Activated T-cell treated with anti-CD3 and anti-CD28 coated beads for 1 hour (primary cell): Measurements from ENCODE around the gene CLECL1.
"Not testable (repeated sequence)": the region's sequence is repeated elsewhere in the genome, so short reads cannot be mapped to it uniquely, and the experiment has no call there.

ENCODE experiments used
- DNase-seq: peaks from one replicate; pipeline ENCODE4 v3.0.0-alpha.2; 2020; ENCODE audit warnings: low read depth

The CLECL1 gene

GRCh38 chr12:9719790-9720189, 13.1 kb downstream of the CLECL1 start:
- DNase-seq, result no peak

GRCh38 chr12:9718968-9719367, 13.9 kb downstream of the CLECL1 start:
- DNase-seq, result no peak

GRCh38 chr12:9717070-9717925, 15.6 kb downstream of the CLECL1 start:
- DNase-seq, result no peak

DNA sequence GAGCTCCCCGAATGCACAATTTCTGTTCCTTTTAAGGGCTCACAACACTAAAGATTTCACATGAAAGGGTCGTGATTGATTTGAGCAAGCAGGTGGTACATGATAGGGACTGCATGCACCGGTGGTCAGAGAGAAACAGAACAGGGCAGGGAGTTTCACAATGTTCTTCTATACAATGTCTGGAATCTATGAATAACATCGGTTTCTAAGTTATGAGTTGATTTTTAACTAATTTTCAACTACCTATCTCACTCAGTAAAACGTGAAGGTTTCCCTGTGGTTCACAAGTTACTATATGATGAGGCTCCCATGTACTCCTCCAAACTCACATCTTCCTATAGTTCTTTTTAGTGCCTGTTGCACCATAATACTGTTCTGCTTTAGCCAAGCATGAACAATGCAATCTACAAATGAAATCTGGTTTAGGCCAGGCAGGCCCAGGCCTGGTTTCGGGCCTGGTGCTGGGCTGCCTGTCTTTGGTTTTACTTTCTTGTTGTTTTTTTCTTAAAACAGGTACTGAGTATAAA, 19.8 kb downstream of the CLECL1 start:
- not testable (repeated sequence) for DNase-seq

- no peak for DNase-seq
These were observed 21.2 kb downstream of the CLECL1 start for GRCh38 chr12:9711664-9712063.

- no peak for DNase-seq
These were observed 22.1 kb downstream of the CLECL1 start for GRCh38 chr12:9710584-9711375.

DNA sequence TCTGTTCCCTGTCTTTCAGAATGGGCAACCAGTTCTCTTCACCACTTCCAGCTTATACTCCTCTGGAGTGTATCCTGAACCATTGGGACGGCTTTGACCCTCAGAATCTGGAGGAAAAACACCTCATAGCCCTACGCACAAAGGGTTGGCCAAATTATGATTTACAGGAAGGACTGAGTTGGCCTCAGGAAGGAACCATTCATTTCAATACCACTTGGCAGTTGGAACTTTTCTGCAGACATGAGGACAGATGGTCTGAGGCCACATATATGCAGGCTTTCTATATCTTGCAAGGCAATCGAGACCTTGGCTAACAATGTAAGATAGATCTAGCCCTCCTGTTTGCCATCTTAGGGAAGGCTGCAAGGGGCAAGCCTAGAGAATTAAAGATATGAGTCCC, 24.0 kb downstream of the CLECL1 start:
- DNase-seq, result no peak

- DNase-seq, result peak; percentile 52
These were observed 24.8 kb downstream of the CLECL1 start for GRCh38 chr12:9707864-9708808.

DNA sequence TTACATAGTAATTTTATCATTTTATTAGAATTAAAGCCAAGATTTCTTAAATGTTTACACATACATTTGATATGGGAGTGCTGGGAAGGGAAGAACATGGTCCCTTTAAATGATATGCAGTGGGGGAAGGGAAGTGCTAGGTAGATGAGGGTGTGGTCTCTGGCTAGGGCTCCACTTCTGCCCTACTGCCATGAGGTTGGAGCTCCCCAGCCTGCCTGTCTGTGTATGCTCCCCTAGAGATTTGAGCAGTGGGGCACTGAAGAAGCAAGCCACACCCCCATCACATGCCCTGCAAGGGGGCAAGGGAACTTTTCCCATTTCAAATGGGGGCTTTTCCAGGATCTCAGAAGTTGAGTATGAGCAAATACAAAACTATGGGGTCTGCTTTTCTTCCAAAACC, 25.5 kb downstream of the CLECL1 start:
- no peak for DNase-seq

DNA sequence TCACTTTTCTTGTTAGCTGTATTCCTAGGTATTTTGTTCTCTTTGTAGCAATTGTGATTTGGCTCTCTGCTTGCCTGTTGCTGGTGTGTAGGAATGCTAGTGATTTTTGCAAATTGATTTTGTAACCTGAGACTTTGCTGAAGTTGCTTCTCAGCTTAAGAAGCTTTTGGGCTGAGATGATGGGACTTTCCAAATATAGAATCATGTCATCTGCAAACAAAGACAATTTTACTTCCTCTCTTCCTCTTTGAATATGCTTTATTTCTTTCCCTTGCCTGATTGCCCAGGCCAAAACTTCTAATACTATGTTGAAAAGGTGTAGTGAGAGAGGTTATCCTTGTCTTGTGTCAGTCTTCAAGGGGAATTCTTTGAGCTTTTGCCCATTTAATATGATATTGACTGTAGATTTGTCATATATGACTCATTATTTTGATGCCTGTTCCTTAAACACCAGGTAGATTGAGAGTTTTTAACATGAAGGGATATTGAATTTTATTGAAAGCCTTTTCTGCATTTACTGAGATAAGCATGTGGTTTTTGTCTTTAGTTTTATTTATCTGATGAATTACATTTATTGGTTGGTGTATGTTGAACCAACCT, 26.7 kb downstream of the CLECL1 start:
- no peak for DNase-seq

- not testable (repeated sequence) for DNase-seq
These were observed 28.3 kb downstream of the CLECL1 start for GRCh38 chr12:9704561-9704960.

DNA sequence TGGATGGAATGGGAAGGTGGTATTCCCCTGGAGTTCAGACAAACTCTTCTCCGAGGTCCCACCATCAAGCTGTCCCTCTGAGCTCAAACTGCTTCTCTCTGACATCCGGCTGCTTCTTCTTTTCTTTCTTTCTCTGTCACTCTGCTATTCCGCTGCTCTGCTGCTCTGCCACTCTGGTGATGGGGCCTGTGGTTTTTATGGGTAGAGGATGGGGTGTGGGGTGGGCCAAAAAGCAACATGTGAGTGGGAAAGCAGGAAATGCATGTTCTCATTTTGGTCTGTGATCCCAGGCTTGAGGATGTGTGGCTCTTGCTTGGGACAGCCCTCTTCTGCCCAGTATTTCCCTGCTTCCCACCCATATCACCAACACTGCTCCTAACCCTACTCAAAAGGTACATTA, 30.6 kb downstream of the CLECL1 start:
- DNase-seq, result no peak

- no peak for DNase-seq
These were observed 31.3 kb downstream of the CLECL1 start for GRCh38 chr12:9701380-9702154.

DNA sequence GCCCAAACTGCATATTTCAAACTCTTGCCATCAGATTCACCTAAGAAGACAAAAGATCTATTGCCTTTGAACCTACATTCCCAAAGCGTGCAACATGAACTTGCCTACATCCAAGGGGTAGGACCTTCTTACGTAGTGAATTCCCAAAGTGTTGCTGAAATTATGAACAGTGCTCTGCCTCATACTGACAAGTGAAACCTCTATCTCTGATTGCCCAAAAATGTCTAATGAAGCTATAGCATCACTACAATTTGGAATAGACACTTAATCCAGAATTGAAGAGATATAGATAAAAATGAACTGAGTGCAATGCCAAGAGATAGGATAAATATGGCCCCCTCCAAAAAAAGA, 32.3 kb downstream of the CLECL1 start:
- DNase-seq, result no peak

- DNase-seq, result no peak
These were observed 32.8 kb downstream of the CLECL1 start for GRCh38 chr12:9699898-9700605.

DNA sequence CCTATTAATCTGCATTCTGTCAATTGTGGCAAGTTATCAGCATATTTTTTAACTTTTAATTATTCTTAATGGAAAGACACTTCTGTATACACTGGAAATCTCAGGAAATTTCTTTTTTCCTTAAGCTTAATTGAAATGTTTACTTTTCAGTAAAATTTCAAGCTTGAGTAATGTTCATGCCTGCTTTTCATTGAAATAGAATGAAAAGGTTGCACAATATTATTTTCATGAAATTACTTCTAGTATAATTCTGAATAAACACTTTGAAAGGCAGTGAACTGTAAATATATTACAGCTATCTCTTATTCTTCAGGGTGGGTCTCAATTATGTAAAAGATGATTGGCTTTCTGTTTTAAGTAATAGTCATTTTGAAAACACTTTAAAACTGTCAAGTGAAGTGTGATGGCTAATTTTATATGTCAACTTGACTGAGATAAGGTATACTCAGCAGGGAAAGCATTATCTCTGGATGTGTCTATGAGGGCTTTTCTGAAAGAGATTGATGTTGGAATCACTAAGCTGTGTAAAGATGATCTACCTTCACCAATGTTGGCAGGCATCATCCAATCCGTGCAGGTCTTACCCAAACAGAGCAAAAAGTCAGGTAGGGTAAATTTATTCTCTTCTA, 33.5 kb downstream of the CLECL1 start:
- no peak for DNase-seq

- DNase-seq, result no peak
These were observed 34.2 kb downstream of the CLECL1 start for GRCh38 chr12:9698681-9699080.

GRCh38 chr12:9697619-9698018, 35.3 kb downstream of the CLECL1 start:
- no peak for DNase-seq

- DNase-seq, result not testable (repeated sequence)
These were observed 37.2 kb downstream of the CLECL1 start for GRCh38 chr12:9695661-9696060.

DNA sequence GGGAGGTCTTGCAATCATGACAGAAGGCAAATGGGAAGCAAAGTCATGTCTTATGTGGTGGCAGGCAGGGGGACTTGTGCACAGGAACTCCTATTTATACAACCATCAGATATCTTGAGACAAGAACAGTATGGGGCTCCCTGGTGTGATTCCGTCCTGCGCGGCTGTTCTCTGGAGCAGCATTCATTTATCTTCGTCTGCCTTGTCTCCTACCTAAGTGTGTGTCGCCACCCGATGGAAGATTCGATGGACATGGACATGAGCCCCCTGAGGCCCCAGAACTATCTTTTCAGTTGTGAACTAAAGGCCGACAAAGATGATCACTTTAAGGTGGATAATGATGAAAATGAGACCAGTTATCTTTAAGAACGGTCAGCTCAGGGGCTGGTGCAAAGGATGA, 37.7 kb downstream of the CLECL1 start:
- DNase-seq, result not testable (repeated sequence)
